ENCODE measurements around the gene GATB. TPM values are rescaled to one million over a fixed set of nuclear protein-coding genes. Genes with fewer than 3 reads are reported as not detected.

GATB gene
- total RNA-seq, 1 experiment from 2014 or later: 21.2 TPM

DNA sequence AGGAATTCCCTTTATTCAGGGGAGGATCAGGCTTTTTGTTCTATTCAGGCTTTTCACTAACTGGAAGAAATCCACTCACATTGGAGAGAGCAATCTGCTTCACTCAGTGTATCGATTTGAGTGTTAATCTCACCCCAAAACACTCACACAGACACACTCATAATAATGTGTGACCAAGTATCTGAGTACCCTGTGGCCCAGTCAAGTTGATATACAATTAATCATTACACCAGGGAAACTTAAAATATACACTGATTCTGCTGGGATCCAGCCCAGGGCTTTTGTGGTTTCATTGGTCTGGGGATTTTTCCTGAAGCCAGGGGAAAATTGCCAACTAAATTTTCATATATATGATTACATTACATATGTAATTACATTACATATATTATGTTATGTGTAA lies 44.0 kb upstream of the GATB start:
- no CpG with 5 or more reads among the region's 1 CpG for WGBS (ENCODE audit: extremely low coverage, insufficient read length, low lambda C conversion rate)
- no peak overlapping the region for H4K8ac ChIP-seq (replicated peaks; ENCODE audit: insufficient read length, low read depth, low read length)
- H2AK5ac ChIP-seq (ENCODE audit: insufficient read length, low read length): no peak overlapping the region
- no peak overlapping the region for H2BK5ac ChIP-seq (ENCODE audit: insufficient read length, low read length)
- Mint-ChIP-seq H3K27me3 (ENCODE audit: low read depth) (no peaks in the 10 kb centered on the region; the same call in none of the 2 replicates), H3K27ac (no peak overlapping the region; a peak in 1 of 7 replicates), H3K4me1 (peaks cover 31 to 51% of the 10 kb centered on the region in 2 experiments), H3K9me3 (no peaks in the 10 kb centered on the region; a peak in 1 of 5 replicates), H3K4me3 (no peak overlapping the region), H3K36me3 (ENCODE audit: insufficient read depth in 1 of 3, low read depth in 3 of 3) (peaks cover 0 to 3% (median 0%) of the 10 kb centered on the region in 3 experiments; a peak in 2 of 7 replicates)
- TF ChIP-seq CTCF (conservative IDR thresholded peaks at IDR 0.05): no peak
- no peaks in the 10 kb centered on the region for H3K9me3 ChIP-seq (ENCODE audit: control insufficient read depth, low read depth, low read length)
- no peak overlapping the region for H2AFZ ChIP-seq (ENCODE audit: low read length)
- no peaks in the 10 kb centered on the region for H3K23me2 ChIP-seq (ENCODE audit: insufficient read length, low read depth, low read length, poor library complexity, severe bottlenecking)
- no peak overlapping the region for H3K4ac ChIP-seq (ENCODE audit: low read depth, low read length)
- no peak overlapping the region for H3T11ph ChIP-seq (ENCODE audit: low read length)
- no peak overlapping the region for H2BK12ac ChIP-seq (ENCODE audit: insufficient read length, low read depth, low read length)
- H3K27ac ChIP-seq (ENCODE audit: insufficient read length, low read depth, low read length): no peak overlapping the region
- H3K79me1 ChIP-seq (ENCODE audit: insufficient read depth, low read depth, low read length, poor library complexity, severe bottlenecking): no peaks in the 10 kb centered on the region
- DNase-seq: no peak
- H4K5ac ChIP-seq (ENCODE audit: insufficient read length, low read depth, low read length): no peak overlapping the region
- H2BK120ac ChIP-seq (ENCODE audit: low read depth, low read length, poor library complexity, severe bottlenecking): no peak overlapping the region
- no peak overlapping the region for H3K9ac ChIP-seq (ENCODE audit: extremely low read depth, insufficient read length, low read length)
- no peaks in the 10 kb centered on the region for H3K79me2 ChIP-seq (ENCODE audit: insufficient read depth, low read length)
- H4K20me1 ChIP-seq (ENCODE audit: control insufficient read depth, insufficient read depth, insufficient read length): no peaks in the 10 kb centered on the region
- H3K27me3 ChIP-seq (ENCODE audit: insufficient read depth, low read length): no peaks in the 10 kb centered on the region
- no peak overlapping the region for H2BK20ac ChIP-seq (ENCODE audit: low read depth, low read length, poor library complexity, severe bottlenecking)
- no peak overlapping the region for H3K23ac ChIP-seq (ENCODE audit: insufficient read length, low read depth, low read length)
- no peak overlapping the region for H3K18ac ChIP-seq (ENCODE audit: insufficient read length, low read depth, low read length)
- H3K14ac ChIP-seq (ENCODE audit: insufficient read depth, low read length): no peak overlapping the region
- no peak overlapping the region for H4K91ac ChIP-seq (ENCODE audit: insufficient read length, low read depth, low read length)
- H3K4me1 ChIP-seq (ENCODE audit: insufficient read depth, low read length): peaks cover 7% of the 10 kb centered on the region; the same call in 1 of the 2 replicates
- no peak overlapping the region for H3K4me2 ChIP-seq (ENCODE audit: insufficient read depth, insufficient read length, low read length)
- H2BK15ac ChIP-seq (ENCODE audit: low read depth, low read length): no peak overlapping the region
- H3K56ac ChIP-seq (ENCODE audit: insufficient read length, low read depth, low read length): no peak overlapping the region

Measured in H9 (cell line).